ENCODE data around the gene UCMA.

UCMA gene

GRCh38 chr10:13184730-13185514 is 49.3 kb downstream of the UCMA start:
- no peak for DNase-seq

- DNase-seq, result no peak
Measured at GRCh38 chr10:13184276-13184675, 49.9 kb downstream of the UCMA start.

GRCh38 chr10:13183625-13184024 is 50.5 kb downstream of the UCMA start:
- no peak for DNase-seq

GRCh38 chr10:13182424-13182823 is 51.8 kb downstream of the UCMA start:
- no peak for DNase-seq

GRCh38 chr10:13180788-13181187 is 53.4 kb downstream of the UCMA start:
- no peak for DNase-seq

GRCh38 chr10:13173616-13174015 is 60.6 kb downstream of the UCMA start:
- no peak for DNase-seq
